Fibroblast of gingiva (primary cell): ENCODE results near the gene RBM19.
A peak's percentile ranks its signal among the peaks of the same experiment; 100 is the strongest.

ENCODE experiments used
- DNase-seq: peaks from one replicate; pipeline ENCODE4 v3.0.0-alpha.2; 2011; ENCODE audit warnings: low read depth

RBM19 gene

DNA sequence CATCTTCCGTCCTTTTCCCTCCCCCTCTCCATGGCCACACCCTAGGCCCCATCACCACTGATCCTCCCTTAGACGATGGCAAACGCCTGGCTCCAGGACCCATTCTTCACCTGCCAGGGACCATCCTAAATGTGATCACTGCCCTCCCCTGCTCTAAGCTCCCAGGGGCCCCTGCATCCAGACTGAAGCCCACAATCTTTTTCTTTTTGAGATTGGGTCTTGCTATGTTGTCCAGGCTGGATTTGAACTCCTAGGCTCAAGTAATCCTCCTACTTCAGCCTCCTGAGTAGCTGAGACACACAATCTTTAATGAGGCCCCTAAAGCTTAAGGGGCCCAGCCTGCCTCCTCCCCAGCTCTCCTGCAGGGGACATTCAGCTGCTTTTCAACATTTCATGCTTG lies 15.3 kb downstream of the RBM19 start:
- DNase-seq, result no peak

DNA sequence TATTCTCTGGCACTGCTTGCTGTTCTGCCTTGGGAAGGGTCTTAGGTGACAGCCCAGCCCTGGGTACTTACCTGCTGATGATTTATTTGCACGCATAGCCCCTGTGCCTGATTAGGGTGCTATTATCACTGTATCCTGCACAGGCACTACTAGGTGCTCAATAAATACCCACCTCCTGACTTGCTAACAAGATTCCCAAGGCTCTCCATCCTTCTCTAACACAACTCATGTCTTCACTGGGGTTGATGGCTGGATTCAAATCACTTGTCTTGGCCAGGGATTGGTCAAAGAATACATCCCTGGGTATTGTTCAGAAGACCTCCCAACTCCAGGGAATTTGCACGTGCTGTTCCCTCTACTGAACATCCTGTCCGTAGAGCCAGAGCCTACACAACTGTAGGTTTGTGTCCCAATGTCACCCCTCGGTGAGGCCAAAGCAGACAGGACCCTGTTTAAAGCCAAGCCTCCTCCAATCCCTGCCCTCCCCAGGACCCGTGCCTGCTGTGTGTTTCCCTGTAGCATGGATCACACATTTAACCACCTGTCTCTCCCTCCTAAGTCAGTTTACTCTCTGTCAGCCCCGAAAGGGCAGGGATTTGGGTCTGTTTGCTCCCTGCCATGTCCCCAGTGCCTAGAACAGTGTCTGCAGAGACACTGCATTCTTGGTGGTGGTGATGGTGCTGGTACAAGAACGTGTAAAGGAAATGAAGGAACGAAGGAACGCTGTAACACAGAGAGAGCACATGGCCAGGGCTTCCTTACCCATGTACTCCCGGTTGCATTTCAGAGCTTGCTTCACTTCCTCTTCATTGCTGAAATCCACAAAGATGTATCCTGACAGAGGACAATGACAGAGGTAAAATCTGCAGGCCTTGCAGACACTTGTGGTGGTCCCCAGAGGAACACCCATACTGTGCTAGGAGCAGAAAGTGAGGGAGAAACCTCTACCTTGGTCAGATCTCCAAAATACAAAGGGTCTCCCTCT lies 16.5 kb downstream of the RBM19 start:
- no peak for DNase-seq

- DNase-seq, result no peak
Measured at GRCh38 chr12:113948151-113948914, 17.8 kb downstream of the RBM19 start.

- no peak for DNase-seq
Measured at GRCh38 chr12:113946175-113946574, 19.9 kb downstream of the RBM19 start.

DNA sequence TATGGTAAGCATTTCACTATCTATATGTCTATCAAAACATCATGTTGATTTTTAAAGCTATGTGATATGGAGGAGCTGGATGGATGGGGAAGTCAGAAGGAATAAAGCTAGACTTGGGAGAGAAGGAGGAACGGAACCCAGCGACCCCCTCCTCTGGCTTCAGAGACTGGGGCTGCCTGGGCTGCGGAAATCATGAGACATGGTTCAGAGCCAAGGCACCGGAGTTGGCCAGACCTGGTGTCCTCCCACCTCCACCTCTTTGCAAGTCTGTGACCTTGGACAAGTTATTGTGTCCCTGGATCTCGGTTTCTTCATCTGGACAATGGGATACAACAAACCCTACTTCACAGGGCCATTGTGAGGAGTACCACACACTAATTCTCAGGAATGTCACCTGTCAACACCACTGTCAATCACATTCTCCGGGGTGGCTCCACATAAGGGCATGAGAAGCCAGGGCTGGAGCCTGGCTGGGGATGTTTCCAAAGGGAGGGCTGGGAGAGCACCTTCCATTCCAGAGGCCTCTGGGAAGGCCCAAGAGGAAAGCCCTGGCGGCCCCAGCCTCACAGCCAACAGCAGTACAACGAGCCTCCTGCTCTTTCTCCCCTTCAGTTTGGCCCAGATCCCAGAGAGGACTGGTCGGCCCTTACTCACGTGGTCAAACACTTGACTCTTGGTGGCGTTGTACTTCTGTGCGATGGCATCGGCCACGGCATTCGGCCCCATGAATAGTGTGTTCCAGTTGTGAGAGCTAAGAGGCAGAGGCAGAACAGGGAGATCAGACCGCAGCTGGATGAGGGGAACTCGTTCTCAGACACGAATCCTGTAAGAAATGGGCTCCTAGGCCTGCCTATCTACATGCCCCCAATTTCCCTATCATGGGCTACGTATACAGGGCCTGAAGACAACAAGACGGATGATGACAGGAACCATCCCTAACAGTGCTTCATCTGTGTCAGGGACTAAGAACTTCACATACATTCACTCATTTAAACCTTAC lies 20.7 kb downstream of the RBM19 start:
- no peak for DNase-seq

- no peak for DNase-seq
Measured at GRCh38 chr12:113942209-113942608, 23.9 kb downstream of the RBM19 start.

GRCh38 chr12:113941208-113941486 lies 25.0 kb downstream of the RBM19 start:
- no peak for DNase-seq

DNA sequence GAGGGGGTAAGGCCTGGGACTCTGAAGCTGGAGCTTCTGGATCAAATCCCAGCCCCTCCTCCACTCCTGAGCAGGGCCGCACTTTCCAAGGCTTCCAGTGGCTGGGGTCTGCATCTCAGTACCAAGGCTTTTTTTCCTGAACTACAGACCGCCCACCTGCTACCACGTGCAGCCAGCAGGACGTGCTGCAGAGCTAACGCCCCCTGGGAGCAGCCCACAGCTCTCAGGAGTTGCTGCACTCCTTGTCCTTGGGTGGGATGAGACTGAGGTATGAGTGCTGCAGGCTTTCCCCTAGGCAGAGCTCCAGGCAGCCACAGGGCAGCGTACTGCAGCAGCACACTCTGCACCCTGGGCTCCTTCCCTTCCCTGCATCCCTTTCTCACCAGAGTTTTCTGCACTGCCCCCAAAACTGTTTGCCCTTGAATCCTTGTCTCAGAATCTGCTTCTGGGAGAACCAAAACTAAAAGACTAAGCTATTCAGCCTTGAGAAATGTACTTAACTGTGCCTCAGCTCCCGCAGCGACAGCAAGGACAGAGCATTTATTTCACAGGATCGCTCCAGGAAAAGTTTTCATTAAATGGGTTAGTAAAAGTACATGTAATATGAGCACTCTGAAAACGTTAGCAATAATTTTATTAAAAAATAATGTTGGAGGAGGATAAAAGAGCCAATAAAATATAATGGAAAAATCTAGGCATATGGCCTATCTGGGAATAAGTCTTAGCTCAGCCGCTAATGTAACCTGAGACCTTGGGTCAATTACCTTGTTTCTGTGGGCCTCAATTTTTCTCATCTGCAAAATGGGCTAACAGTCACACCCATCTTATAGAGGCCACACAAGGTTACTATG lies 25.5 kb downstream of the RBM19 start:
- no peak for DNase-seq

DNA sequence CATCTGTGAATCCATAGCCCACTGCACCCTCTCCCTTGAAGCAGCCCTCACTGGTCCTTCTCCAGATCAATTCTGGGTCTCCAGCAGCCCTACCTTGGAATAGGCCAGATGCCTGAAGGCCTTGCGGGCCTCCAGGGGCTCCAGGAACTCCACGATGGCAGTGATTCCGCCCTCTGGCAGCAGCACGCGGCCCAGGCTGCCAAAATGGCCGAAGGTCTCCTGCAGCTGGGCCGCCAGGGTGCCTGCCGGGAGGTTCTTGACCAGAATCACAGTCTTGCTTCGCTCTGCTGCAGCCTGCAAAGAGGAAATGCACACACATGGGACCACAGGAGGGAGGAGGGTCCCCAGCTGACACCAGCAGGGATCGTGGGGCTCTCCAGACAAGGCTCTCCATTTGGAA lies 26.3 kb downstream of the RBM19 start:
- DNase-seq, result no peak

GRCh38 chr12:113938471-113938870 lies 27.7 kb downstream of the RBM19 start:
- DNase-seq, result no peak

- no peak for DNase-seq
Measured at GRCh38 chr12:113936460-113936859, 29.7 kb downstream of the RBM19 start.

DNA sequence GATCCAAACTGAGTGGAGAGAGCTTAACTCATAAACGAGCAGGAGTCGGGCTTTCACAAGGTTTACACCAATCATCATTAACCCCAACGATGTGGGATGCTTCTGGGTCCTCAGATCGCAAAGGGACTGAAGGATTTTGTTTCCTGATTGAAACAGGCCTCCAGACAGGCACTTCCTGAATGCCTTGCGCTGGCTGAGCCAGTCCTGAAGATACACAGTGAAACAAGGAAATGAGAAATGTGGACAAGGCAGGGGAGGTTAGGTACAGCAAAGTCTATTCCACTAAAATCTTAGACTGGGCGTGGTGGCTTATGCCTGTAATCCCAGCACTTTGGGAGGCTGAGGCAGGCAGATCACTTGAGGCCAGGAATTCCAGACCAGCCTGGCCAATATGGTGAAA lies 30.7 kb downstream of the RBM19 start:
- DNase-seq, result no peak

GRCh38 chr12:113934946-113935345 lies 31.2 kb downstream of the RBM19 start:
- DNase-seq, result no peak

DNA sequence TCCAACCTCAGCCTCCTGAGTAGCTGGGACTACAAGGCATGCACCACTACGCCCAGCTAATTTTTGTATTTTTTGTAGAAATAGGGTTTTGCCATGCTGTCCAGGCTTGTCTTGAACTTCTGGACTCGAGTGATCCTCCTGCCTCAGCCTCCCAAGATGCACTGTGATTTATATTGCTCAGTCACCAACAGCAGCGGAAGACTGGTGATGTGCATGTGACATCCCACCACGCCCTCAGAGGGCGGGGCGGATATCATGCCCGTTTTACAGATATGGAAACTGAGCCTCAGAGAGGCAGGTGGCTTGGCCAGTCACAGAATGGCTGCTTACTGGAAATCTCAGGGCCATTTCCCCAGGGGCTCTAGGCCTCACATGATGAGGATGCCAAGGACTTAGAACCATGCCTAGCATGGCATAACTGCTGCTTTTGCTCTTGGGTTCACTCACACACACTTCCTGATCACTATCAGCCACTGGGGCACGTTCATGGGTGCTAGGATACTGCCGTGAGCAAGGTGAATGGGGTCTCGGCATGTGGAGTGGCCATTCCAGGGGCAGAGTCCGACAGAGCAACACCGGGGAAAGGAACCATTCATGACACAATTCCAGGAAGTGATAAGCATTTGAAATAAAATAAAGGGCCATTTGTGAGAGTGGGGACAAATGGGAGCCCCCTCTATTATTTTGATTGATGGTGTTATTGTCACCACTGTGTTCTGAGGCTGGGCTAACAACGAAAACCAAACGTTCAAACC lies 31.9 kb downstream of the RBM19 start:
- no peak for DNase-seq

GRCh38 chr12:113933201-113933786 lies 32.8 kb downstream of the RBM19 start:
- DNase-seq, result peak; percentile 66

DNA sequence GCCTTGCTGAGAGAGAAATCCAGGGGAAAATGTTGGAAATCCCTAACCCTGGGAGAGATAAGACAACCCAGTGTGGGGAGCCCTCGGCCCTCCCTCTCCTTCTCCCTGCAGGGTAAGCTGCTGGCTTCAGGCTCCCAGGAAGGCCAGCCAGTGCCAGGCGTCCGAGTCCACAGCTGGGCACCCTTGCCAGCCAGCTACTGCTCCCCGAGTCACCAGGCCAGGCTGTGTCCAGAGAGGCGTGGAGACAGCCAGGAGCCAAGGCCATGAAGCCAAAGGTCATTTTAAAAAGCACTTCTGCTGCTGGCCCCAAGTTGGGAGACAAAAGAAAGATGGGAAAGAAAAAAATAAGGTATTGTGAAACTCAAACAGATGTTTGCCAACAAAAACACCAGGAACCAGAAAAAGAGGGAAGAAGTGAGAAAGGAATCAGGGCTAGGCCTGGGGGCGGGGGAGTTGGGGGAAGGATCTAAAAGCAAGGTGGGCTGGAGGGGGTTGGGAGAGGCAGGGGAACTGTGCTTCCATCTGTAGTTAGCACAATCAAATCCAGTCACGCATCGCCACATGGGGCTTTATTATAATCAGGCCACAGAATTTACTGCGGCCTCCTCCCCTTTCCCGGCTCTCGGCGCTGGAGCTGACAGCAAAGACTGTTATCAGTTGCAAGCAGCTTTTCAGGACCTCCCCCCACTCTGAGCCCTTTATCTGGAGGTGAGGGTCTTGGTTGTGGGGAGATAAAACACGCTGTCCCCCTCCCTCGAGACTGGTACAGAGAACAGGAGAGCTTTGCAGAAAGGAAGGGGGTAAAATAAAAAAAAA lies 33.5 kb downstream of the RBM19 start:
- DNase-seq, result peak; percentile 38

GRCh38 chr12:113931517-113931916 lies 34.6 kb downstream of the RBM19 start:
- DNase-seq, result no peak

DNA sequence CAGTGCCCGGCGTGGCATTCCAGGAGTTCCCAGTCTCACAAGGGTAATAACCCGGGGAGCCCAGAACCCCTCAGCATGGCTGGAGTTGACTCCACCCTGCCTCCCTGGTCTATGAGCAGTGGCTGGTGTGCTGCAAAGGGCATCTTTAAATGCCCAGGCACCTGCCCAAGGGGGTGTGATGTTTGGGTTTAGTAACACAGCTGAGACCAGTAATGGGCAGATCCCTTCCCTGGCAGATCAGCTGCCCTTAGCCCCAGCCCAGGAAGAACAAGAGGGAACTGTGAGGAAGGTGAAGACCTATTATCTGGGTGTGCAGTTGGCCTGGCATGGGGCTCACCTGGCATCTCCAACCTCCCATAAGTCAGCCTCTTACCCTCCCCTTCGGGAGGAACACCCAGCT lies 35.9 kb downstream of the RBM19 start:
- no peak for DNase-seq

DNA sequence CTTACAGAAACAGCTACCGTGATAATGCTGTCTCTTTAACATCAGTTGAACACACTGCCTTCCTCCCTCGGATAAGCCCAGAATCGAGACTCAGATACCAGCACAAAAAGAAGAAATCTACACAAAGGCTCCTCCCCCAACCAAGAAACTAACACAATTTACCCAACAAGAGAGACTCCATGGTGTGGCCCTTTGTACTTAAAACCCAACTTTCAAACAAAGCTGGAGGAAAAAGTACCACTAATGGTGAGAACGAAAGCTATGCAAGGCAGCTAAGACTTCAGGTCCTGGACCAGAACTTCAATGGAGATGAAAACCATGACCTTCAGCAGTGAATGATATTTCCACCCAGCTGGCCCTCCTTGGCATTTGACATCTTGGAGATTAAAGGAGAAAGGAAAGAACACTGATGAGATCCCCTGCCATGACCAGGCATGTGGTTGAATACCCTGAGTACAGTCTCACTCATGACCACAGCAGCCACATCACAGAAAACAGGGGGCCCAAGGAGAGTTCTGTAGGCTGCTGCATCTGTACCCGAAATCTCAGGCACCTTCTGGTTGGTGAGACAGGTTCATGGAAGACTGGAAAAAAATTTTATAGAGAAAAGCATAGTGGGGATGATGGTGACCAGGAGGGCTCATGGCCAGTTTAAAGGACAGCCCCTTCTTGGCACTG lies 36.7 kb downstream of the RBM19 start:
- DNase-seq, result no peak
